IPS DF 4.7 (cell line): Measurements from ENCODE around the gene VGLL3.
"Not testable (repeated sequence)": the region's sequence is repeated elsewhere in the genome, so short reads cannot be mapped to it uniquely, and the experiment has no call there.

Experiments used
- DNase-seq: peaks from one replicate; pipeline ENCODE4 v3.0.0-alpha.2; 2013; ENCODE audit warnings: low spot score; ENCODE audit errors: extremely low read depth

VGLL3 gene, protein sequence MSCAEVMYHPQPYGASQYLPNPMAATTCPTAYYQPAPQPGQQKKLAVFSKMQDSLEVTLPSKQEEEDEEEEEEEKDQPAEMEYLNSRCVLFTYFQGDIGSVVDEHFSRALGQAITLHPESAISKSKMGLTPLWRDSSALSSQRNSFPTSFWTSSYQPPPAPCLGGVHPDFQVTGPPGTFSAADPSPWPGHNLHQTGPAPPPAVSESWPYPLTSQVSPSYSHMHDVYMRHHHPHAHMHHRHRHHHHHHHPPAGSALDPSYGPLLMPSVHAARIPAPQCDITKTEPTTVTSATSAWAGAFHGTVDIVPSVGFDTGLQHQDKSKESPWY

DNA sequence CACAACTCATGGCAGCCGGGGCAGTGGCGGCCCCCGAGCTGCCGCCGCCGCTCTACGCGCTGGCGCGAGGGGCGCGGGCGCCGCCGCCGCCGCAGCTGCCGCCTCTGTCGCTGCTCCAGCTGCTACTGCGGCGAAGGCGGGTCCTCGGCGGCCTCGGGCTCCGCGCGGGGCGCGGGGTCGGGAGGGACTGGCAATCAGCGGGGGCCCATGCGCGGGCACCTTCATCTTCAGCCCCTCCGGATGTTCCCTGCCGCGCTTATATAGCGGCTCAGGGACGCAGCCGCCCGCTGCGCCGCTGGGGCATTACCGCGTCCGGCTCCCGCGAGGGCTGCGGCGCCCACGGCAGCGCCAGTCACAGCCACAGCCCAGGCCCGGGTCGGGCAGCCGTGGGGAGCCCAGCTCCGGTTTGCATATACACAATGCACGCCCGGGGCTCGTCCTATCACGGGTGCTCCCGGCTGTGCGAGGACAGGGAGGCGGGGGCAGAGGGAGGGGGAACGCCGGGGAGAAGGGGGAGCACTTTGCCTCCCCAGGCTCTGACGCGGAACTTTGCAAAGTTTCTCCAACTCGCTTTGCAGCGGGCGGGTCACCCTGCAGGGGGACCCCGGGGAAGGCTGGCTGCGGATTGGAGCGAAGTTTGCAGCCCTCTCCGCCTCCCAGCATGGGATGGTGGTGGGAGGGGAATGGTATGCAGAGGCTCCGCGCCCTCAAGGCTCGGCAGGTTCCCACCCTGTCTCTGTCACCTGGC is at the start of gene VGLL3:
TSS of gene VGLL3 (minus strand) at position 416 of the 748 bp plus-strand sequence. CDS start at position 10, 406 bp downstream.
- DNase-seq = no peak

DNA sequence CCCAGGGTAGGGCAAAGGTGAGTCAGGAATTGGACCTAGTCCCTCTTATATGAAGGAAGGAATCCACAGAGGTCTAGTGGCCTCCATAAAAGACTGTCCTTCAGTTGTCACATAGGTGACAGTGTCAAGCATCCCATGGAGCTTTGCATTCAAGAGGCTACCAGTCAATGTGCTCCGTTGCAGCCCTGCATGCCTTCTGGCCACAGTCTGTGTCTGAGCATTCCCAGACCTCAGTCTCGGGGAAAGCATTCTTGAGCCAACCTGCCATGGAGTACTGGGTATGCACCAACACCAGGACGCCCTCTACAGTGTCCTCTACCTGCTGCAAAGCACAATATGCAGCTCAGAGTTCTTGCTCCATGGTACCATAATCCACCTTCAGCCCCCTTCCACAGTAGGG is 46.7 kb upstream of the VGLL3 start:
- DNase-seq = no peak

DNA sequence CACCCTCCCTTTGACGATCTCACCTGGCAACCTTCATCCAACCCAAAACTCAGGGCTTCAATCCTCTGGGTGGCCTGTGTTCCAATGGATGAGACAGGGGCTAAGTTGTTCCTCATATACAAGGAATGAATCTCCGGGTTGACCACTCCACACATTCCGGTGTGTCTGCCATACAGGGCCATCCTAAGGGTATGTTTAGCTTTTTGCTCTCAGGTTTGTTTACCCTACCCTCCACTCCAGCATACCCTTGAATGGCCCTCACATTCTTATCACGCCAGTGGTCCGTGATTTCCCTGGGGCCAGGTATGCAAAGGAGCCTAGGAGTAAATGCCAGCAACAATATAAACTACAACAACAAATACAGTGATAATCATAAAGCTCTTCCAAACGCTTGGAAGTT is 45.7 kb upstream of the VGLL3 start:
- DNase-seq = no peak

DNA sequence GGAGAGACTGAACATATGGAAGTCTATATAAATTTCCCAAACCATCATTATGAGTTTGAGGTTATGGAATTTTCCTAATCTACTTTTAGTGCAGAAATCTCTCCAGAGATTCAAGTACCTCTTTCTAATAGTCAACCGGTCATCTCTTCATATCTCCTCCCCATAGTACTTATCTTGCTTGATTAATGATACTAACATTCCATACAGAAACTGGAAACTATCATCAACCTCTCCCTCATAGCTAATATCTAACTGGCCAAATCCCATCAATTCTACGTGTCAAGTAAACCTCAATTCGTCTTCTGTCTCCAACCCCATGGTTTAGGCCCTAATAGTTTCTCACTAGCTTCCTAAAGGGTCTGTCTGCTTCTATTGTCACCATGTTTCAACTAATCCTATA is 44.4 kb upstream of the VGLL3 start:
- no peak for DNase-seq

DNA sequence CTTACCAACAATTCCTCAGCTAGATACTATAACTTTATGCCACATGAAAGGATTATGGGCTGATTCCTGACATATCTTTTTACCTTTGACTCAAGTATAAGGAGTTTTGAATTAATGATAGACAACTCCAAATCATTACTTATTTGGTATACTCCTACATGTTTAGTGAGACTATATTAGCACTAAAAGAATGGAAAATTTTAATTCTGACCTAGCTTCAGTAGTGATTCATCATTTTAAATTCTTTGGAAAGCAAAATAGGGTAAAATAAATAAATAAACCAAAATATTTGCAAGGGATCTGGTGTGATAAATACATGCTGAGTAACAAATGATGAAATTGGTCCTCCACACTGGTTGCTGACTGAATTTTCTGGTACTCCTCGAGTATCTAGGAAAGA is 42.3 kb upstream of the VGLL3 start:
- no peak for DNase-seq

DNA sequence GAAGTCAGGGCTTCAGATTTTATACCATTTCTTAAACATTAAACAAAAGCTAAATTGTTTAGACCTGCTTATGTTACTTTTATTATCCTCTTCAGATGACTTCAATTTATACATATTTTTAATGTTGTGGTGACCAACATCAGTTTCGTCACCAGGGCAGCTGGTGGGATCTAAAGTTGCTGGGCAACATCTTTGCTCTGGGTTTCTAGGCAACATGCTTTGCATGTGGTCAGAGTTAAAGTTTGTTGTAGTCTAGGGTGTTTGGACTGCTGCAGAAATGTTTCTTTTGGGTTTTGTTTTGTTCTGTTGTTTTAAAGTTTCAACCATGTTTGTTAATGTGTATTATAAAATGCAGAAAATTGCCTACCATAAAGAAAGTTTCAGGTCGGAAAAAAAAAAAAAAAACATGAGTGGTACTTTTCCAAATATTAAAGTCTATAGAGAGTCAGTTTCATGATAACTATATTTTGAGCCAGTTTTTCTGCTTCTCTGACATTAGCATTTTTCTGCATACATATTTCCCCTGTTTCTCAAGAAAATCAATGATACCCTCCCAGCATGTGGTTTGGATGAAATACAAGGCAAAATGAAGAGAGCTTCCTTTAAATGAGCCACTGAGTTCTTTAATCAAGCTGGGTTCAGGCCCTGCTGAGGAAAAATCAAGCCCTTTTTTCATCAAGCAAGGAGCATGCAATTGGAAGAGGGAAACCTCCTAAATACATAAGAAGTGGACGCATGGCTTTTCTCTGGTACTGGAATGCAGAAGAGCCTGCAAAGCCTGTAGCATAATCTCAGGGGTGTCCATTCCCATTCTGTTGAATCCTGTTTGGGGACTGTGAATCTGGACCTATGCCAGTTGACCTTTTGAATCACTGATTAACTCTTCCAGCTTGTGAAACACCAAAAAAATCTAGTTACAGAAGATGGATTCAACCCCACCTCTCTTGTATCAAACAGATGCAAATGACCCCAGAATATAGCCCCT is 35.0 kb upstream of the VGLL3 start:
- no peak for DNase-seq

DNA sequence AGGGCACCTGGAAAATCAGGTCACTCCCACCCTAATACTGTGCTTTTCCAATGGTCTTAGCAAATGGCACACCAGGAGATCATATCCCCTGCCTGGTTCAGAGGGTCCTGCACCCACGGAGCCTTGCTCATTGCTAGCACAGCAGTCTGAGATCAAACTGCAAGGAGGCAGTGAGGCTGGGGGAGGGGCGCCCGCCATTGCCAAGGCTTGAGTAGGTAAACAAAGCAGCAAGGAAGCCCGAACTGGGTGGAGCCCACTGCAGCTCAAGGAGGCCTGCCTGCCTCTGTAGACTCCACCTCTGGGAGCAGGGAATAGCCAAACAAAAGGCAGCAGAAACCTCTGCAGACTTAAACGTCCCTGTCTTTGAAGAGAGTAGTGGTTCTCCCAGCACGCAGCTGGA is 26.4 kb upstream of the VGLL3 start:
- DNase-seq = not testable (repeated sequence)

DNA sequence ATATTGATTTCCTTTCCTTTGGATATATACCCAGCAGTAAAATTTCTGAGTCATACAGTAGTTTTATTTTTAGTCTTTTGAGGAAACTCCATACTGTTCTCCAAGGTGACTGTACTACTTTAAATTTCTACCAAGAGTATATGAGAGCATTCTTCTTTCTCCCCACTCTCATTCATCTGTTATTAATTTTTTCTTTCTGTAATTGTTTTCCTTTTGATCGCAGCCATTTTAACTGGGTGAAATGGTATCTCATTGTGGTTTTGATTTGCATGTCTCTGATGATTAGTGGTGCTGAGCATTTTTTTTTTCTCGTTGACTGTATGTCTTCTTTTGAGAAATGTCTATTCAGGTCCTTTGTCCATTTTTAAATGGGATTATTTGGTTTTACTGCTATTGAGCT is 18.3 kb upstream of the VGLL3 start:
- DNase-seq = no peak

DNA sequence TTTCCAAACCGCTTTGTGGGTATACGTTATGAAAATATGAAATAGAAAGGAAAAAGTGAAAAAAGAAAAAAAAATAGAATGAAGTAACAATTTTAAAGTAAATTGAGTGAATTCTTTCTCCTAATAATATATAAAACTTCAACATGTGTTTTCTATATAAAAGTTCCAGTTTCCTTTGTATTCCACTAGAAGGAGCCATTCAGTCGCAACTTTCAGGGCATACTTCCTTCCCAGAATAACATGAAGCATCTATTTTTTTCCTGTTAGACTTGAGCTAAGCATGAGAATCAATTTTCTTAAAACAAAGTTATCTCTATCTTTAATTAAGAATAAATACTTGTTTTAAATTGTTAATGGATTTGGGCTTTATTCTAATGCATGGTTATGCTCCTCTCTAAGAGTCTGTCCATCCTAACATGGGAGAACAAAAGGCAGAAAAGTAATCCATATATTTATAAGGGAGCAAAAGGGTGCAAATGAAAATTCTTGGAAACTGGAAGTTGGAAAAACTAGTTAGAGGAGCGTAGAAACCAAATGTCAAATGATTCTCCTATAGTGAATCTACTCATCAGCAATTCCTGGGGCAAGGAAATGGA is 16.0 kb upstream of the VGLL3 start:
- no peak for DNase-seq

DNA sequence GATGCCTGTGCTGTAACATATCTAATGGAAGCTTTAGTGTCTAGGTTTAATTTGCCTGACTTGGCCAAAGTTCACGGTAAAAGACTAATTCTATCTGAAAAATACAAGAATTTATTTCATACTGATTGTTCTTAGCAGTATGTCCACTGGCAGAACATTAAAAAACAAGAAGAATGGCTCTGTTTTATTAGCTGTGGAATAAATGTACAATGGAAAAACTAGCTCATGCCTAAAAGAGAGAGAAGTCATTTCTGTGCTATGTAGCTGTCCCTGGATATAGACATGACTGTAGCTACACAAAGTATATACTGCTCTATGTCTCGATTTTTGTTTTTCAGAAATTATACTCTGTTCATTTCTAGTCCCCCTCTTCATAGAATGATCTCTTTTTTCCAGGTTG is 13.9 kb upstream of the VGLL3 start:
- DNase-seq = no peak

DNA sequence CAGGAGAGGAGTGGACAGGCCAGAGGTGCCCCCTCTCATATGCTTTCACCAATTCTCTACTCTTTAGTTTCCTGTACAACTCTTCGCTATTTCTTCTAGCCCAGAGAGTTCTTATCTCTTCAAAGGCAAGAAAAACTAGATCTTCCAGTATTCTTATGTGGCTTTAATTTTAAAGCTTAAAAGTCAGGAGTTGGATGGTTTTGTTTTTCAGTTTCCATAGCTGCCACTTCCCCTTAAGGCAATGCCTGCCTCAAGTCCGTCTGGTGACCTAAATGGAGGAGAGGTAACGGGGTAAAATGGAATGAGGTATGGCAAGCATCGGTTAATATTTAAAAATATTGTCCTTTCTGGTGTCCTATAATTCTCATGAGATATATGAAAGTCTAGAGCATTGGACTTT is 11.4 kb upstream of the VGLL3 start:
- DNase-seq = no peak

DNA sequence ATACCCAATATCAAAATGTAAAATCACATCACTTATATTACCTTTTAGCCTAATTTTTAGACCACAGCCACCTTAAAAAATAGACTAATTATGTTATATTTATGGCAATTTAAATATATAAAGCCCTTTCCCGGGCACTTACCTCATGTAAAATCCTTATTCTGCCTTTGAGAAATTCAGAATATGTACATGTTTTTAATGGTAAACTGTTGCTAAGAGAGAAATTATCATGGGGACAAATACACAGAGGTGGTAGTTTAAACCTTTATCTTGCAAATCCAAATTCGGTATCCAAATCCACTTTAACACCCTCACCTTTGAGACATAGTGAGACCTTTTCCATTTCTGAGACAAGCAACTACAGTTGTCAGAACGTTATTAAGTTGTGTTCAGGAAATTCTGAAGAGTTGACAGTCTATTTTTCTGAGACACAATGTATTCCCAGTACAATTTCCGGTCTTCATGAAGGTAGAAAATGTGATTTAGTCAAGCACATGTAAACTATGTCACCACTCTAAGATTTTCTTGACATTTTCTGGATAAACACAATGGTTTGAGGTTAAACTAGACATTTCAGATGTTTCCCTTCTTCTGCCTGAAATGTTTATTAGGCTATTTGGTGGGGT is 10.6 kb upstream of the VGLL3 start:
- DNase-seq = no peak

DNA sequence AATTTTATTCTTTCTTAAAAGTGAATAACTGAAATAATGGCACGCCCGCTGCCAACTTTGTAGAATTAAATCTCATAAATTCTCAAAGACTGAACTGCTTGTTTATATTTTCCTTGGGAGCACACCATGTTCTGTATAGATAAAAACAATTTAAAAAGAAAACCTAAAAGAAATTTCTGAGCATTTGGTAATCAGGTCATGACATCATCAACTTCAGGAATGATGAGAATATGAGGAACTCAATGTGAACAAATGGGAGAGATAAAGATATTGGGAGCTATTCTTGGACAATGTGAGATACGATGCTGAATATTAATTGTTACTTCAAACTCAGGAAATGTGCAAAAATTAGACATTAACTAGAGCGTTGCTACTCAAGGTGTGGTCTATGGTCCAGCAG is 10.0 kb upstream of the VGLL3 start:
- no peak for DNase-seq

DNA sequence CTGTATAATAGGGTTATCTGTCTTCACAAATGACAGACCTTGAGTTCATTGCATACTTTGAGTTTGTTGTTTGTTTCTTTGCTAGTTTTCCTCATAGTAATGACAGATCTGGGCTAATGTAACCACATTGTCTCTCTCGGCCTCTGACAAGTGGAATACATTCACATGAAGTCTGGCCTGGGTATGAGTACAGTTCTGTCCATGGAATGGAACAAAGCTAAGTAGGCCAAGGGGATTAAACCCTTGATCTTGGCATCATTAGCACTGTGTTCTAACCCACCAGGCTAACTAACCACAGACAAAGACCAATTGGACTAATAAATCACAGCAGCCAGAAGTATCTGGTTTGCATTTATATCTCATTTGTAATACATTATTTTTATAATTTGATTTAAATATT is 7.6 kb upstream of the VGLL3 start:
- DNase-seq = no peak

DNA sequence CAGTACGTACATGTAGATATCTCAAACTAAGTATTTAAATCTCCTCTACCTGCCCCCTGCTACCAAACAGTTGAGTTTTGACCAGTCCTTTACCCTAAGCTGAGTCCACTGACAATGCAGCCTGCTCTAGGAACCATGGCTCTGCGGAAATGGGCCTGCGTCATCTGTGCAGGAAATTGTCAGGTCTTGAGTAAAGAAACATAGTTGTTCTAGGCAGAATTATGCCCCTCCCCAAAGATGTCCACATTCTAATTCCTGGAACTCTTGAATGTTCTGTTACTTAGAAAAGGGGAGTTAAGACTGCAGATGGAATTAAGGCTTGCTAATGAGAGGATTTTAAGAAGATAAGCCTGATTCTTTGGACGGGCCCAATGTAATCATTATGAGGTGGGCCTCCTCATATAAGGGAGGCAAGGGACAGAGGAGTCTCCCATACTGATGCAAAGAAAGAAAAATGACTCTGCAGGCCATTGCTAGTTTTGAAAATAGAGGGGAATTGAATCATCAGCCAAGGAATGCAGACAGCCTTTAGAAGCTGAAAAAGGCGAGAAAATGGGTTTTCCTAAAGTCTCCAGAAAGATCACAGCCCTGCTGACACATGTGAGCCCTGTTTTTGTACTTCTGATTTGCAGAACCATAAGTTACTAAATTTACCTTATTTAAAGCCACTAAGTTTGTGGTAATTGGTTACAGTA is 5.5 kb upstream of the VGLL3 start:
- no peak for DNase-seq

DNA sequence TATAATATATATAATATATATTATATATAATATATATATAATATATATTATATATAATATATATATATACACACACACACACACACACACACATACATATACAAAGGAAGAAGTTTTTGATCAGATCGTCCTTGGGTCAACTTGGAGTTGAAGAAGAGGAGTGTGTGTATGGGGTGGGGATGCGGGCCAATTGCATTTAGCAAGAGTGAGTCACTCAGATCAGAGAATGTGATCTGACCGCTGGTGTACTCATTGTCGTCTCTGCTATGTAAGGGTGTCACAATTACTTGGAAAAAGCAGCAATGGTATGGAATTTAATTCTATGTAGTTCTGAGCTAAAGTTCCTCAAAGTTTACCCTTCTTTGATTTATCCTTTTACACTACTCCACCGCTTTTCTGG is 4.6 kb upstream of the VGLL3 start:
- no peak for DNase-seq

DNA sequence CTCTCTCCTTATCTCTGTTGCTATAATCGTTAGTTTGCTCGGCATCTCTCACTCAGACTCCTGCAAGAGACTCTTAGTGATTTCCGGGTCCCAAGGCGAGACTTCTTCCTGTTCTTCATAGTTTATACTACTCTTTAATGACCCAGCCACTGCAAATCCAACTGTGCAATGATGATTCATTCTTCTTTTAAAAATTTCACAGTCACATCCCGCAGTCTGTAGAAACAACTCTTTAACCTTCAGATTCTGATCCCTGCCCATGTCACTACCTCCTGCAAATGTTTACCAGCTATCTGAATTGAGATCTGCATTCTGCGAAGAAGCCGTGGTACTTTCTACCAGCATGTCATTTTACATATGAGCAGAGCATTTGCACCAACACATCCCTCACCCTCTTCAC is 2.8 kb upstream of the VGLL3 start:
- DNase-seq = no peak

DNA sequence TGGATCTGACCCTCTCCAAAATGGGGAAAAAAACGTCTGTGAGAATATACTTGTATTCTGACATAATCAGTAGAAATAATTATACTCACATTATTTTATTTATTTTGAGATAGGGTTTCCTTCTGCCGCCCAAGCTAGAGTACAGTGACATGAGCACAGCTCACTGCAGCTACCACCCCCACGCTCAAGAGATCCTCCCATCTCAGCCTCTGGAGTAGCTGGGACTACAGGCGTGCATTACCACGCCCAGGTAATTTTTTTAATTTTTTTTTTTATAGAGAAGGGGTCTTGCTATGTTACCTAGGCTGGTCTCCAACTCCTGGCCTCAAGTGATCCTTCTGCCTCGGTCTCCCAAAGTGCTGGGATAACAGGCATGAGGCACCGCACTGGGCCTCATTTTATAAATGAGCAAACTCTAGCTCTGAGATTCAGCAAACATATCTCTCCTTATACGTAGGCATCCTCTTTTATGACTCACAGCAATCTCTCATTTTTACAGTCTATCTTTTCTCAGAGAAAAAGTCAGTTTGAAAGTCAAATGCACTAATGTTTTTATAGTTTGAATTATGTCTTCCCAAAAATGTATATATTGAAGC is 989 bp upstream of the VGLL3 start:
- no peak for DNase-seq

DNA sequence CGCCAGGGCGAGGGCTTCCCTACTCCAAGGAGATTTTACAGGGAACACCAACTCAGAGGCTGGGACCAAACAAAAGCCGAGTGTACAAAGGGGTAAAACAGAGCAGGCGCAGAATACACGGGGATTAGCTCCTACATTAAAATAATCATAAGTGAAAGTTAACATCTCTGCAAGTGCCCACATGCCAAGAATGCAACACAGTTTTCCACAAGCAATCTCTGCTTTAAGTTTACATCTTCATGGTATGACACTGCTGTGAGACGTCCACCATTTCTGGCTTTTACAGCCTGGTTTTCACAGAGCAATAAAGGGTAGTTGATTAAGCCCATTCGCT is 500 bp upstream of the VGLL3 start:
- DNase-seq = no peak
